ENCODE data around the gene COL28A1.

The COL28A1 gene

GRCh38 chr7:7539711-7540110, 4.0 kb upstream of the COL28A1 start:
- Histone ChIP-seq H3K4me1 (ENCODE audit: insufficient read depth, low read length, poor library complexity, severe bottlenecking) (no peaks in the 10 kb centered on the region), H3K36me3 (ENCODE audit: insufficient read depth, low read length) (no peaks in the 10 kb centered on the region), H3K4me2 (ENCODE audit: low read depth, low read length, poor library complexity, severe bottlenecking) (no peak overlapping the region), H3K9me3 (ENCODE audit: insufficient read depth, low read depth, low read length) (no peaks in the 10 kb centered on the region), H3F3A (ENCODE audit: low read depth) (no peaks in the 10 kb centered on the region), H3K4me3 (ENCODE audit: low read length, poor library complexity, severe bottlenecking) (no peak overlapping the region), H3K27me3 (ENCODE audit: insufficient read depth, low read length, poor library complexity, severe bottlenecking) (no peaks in the 10 kb centered on the region), H2AFZ (ENCODE audit: low read length) (no peak overlapping the region), H3K9ac (ENCODE audit: low read depth, low read length, poor library complexity, severe bottlenecking) (no peak overlapping the region), H3K79me2 (ENCODE audit: insufficient read depth, low read length) (no peaks in the 10 kb centered on the region), H3K9me2 (replicated peaks; ENCODE audit: low read depth, low read length) (no peaks in the 10 kb centered on the region), H4K20me1 (ENCODE audit: insufficient read depth, low read length, poor library complexity, severe bottlenecking) (no peaks in the 10 kb centered on the region)
- TF ChIP-seq EZH2phosphoT487 (IDR thresholded peaks at IDR 0.05; ENCODE audit: borderline replicate concordance) (no peak), CTCF (conservative IDR thresholded peaks at IDR 0.05; ENCODE audit: low read length) (no peak)

GRCh38 chr7:7539152-7539551, 3.5 kb upstream of the COL28A1 start:
- H3K4me1 ChIP-seq (ENCODE audit: insufficient read depth, low read length, poor library complexity, severe bottlenecking), result no peaks in the 10 kb centered on the region

GRCh38 chr7:7537711-7538110, 2.0 kb upstream of the COL28A1 start:
- Histone ChIP-seq H3F3A (ENCODE audit: low read depth) (no peaks in the 10 kb centered on the region), H3K4me3 (ENCODE audit: low read length, poor library complexity, severe bottlenecking) (no peak overlapping the region), H3K9me3 (ENCODE audit: insufficient read depth, low read depth, low read length) (no peaks in the 10 kb centered on the region), H3K9me2 (replicated peaks; ENCODE audit: low read depth, low read length) (no peaks in the 10 kb centered on the region), H4K20me1 (ENCODE audit: insufficient read depth, low read length, poor library complexity, severe bottlenecking) (no peaks in the 10 kb centered on the region), H3K4me1 (ENCODE audit: insufficient read depth, low read length, poor library complexity, severe bottlenecking) (no peaks in the 10 kb centered on the region), H3K27me3 (ENCODE audit: insufficient read depth, low read length, poor library complexity, severe bottlenecking) (no peaks in the 10 kb centered on the region), H3K79me2 (ENCODE audit: insufficient read depth, low read length) (no peaks in the 10 kb centered on the region), H2AFZ (ENCODE audit: low read length) (no peak overlapping the region), H3K36me3 (ENCODE audit: insufficient read depth, low read length) (no peaks in the 10 kb centered on the region), H3K9ac (ENCODE audit: low read depth, low read length, poor library complexity, severe bottlenecking) (no peak overlapping the region), H3K4me2 (ENCODE audit: low read depth, low read length, poor library complexity, severe bottlenecking) (no peak overlapping the region)
- no peak for TF ChIP-seq EZH2phosphoT487 (IDR thresholded peaks at IDR 0.05; ENCODE audit: borderline replicate concordance)
- no peak for TF ChIP-seq CTCF (conservative IDR thresholded peaks at IDR 0.05; ENCODE audit: low read length)

More at GRCh38 chr7:7539152-7539551, 3.5 kb upstream of the COL28A1 start:
- Histone ChIP-seq H3K9me3 (ENCODE audit: insufficient read depth, low read depth, low read length) (no peaks in the 10 kb centered on the region), H3K9me2 (replicated peaks; ENCODE audit: low read depth, low read length) (no peaks in the 10 kb centered on the region), H3K27me3 (ENCODE audit: insufficient read depth, low read length, poor library complexity, severe bottlenecking) (no peaks in the 10 kb centered on the region), H3F3A (ENCODE audit: low read depth) (no peaks in the 10 kb centered on the region), H3K36me3 (ENCODE audit: insufficient read depth, low read length) (no peaks in the 10 kb centered on the region), H2AFZ (ENCODE audit: low read length) (no peak overlapping the region), H3K4me3 (ENCODE audit: low read length, poor library complexity, severe bottlenecking) (no peak overlapping the region), H3K9ac (ENCODE audit: low read depth, low read length, poor library complexity, severe bottlenecking) (no peak overlapping the region), H3K4me2 (ENCODE audit: low read depth, low read length, poor library complexity, severe bottlenecking) (no peak overlapping the region), H3K79me2 (ENCODE audit: insufficient read depth, low read length) (no peaks in the 10 kb centered on the region), H4K20me1 (ENCODE audit: insufficient read depth, low read length, poor library complexity, severe bottlenecking) (no peaks in the 10 kb centered on the region)
- TF ChIP-seq CTCF (conservative IDR thresholded peaks at IDR 0.05; ENCODE audit: low read length), result no peak
- TF ChIP-seq EZH2phosphoT487 (IDR thresholded peaks at IDR 0.05; ENCODE audit: borderline replicate concordance), result no peak
